HUES6 (cell line): ENCODE results near the gene JMJD4.
A peak's percentile ranks its signal among the peaks of the same experiment; 100 is the strongest.

Source experiments
- H3K27ac ChIP-seq: 2 replicates; pipeline ENCODE4 v1.7.0; 2013; ENCODE audit warnings: low read depth, mild to moderate bottlenecking, low read length, inconsistent platforms
- H3K27me3 ChIP-seq: 2 replicates; pipeline ENCODE4 v1.6.1; 2013; ENCODE audit warnings: low read length; ENCODE audit not compliant: control insufficient read depth, insufficient read depth
- H3K36me3 ChIP-seq: 2 replicates; pipeline ENCODE4 v1.6.1; 2013; ENCODE audit warnings: low read length; ENCODE audit not compliant: control insufficient read depth, insufficient read depth
- H3K4me1 ChIP-seq: 2 replicates; pipeline ENCODE4 v1.6.1; 2013; ENCODE audit warnings: low read length; ENCODE audit not compliant: control insufficient read depth, insufficient read depth
- H3K4me3 ChIP-seq: 2 replicates; pipeline ENCODE4 v1.5.1; 2013; ENCODE audit warnings: low read depth, low read length
- H3K9ac ChIP-seq: one replicate; pipeline ENCODE4 v1.6.1; 2013; ENCODE audit warnings: mild to moderate bottlenecking, low read length
- H3K9me3 ChIP-seq: 2 replicates; pipeline ENCODE4 v1.6.1; 2013; ENCODE audit warnings: low read depth, low read length; ENCODE audit not compliant: control insufficient read depth, insufficient read depth

JMJD4 gene

GRCh38 chr1:227768125-227768439 lies 33.0 kb upstream of the JMJD4 start:
- Histone ChIP-seq H3K36me3 (peaks cover 55% of the 10 kb centered on the region), H3K27ac (no peak overlapping the region), H3K4me3 (no peak overlapping the region)

GRCh38 chr1:227767401-227768124 lies 32.5 kb upstream of the JMJD4 start:
- peaks cover 11% of the 10 kb centered on the region for H3K4me1 ChIP-seq
- peaks cover 55% of the 10 kb centered on the region for H3K36me3 ChIP-seq
- no peak overlapping the region for H3K9ac ChIP-seq
- no peaks in the 10 kb centered on the region for H3K9me3 ChIP-seq
- H3K27ac ChIP-seq: no peak overlapping the region
- H3K27me3 ChIP-seq: no peaks in the 10 kb centered on the region
- no peak overlapping the region for H3K4me3 ChIP-seq

More at GRCh38 chr1:227768125-227768439, 33.0 kb upstream of the JMJD4 start:
- H3K9ac ChIP-seq: no peak overlapping the region
- H3K9me3 ChIP-seq: no peaks in the 10 kb centered on the region
- H3K27me3 ChIP-seq: no peaks in the 10 kb centered on the region
- H3K4me1 ChIP-seq: peaks cover 7% of the 10 kb centered on the region

DNA sequence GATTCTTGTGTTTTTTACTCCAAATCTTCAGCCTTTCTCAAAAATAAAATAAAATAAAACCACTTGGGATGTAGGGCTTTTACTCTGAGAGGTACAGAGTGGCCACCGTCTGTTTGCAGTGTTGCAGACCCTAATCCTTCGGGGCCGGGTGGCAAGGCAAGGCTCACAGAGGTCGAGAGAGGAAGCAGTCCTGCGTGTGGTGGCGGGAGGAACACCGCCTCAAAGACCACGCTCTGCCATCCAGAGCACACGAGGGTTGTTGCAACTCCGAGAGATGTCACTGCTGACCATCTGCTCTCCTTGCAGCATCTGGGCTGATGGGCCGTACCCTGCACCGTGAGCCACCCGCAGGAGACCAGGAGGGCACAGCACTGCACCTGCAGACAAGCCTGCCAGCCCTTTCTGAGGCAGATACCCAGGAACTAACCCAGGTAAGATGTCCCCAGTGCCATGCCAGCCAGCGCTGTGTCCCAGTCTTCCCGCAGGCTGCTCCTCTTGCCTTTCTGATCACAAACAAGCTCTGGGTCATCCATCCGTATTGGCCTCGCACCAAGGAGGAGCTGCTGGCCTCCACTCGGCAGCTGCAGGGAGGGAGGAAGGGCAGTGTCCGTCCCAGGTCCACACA lies 31.7 kb upstream of the JMJD4 start:
- no peak overlapping the region for H3K4me3 ChIP-seq
- no peaks in the 10 kb centered on the region for H3K9me3 ChIP-seq
- H3K9ac ChIP-seq: no peak overlapping the region
- no peak overlapping the region for H3K27ac ChIP-seq
- H3K36me3 ChIP-seq: peaks cover 54% of the 10 kb centered on the region
- H3K27me3 ChIP-seq: no peaks in the 10 kb centered on the region
- H3K4me1 ChIP-seq: peaks cover 16% of the 10 kb centered on the region

DNA sequence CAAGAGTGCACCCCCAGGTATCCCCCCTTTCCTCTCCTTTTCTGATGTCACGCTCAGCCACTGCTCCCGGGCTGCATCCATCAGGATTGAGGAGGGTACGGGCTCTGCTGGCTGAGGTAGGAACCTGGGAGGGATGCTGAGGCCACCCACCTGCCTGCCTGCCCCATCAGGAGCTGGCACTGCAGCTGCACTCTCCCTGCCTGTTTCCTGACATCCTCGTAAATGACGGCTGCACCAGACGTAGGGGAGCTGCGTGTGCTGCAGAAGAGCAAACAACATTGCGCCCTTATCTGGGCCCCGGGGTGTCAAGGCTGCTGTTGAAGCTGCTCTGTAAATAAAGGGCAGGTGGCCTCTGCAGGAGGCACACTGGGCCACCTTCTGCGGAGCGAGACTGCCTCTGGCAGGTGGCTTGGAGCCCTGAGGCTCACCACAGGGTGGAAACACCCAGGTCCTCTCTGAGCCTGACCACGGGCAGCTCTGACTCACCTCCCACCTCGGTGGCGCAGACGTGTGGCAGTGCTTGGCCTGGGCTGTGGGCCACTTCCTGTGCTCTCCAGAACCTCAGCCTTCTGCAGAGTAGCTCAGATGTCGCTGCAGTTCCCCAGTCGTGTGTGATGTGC lies 31.0 kb upstream of the JMJD4 start:
- peaks cover 16% of the 10 kb centered on the region for H3K4me1 ChIP-seq
- H3K9me3 ChIP-seq: no peaks in the 10 kb centered on the region
- H3K9ac ChIP-seq: no peak overlapping the region
- H3K27me3 ChIP-seq: no peaks in the 10 kb centered on the region
- H3K36me3 ChIP-seq: peaks cover 59% of the 10 kb centered on the region
- H3K4me3 ChIP-seq: no peak overlapping the region
- no peak overlapping the region for H3K27ac ChIP-seq

DNA sequence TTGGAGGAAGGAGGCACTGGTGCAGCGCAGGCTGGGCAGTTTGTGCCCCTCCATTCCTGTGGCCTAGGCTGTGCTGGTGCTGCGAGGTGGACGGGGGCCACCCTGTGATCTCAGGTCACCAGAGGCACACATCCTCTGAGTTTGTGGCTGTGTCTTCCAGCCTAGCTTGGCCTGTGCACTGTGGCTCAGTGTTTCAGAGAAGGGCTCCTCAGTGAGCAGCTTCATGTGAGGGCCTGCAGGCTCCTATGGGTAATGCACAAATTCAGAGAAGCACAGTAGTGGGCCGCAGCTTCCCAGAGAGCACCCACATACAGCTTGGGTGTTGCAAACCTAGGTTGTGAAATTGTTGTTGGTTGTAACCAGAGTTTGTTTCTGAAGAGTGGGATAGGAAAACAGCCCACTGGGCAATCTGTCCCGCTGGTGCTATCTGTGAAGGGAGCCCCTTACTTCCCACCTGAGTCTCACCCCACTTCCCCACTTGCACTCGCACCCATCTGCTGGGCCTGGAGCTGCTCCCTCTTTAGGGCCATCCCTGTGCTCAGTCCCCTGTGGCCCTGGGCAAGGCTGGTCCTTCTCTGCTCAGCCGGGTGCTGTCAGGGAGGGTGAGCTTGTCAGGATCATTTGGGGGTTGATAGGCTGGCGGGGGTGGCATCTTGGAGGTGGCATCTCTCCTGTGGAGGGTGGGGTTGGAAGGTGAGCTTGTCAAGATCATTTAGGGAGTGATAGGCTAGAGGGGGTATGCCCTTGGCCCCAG lies 30.3 kb upstream of the JMJD4 start:
- H3K27ac ChIP-seq: no peak overlapping the region
- no peak overlapping the region for H3K4me3 ChIP-seq
- peaks cover 62% of the 10 kb centered on the region for H3K36me3 ChIP-seq
- H3K27me3 ChIP-seq: no peaks in the 10 kb centered on the region
- H3K9ac ChIP-seq: no peak overlapping the region
- H3K4me1 ChIP-seq: peaks cover 16% of the 10 kb centered on the region
- no peaks in the 10 kb centered on the region for H3K9me3 ChIP-seq

DNA sequence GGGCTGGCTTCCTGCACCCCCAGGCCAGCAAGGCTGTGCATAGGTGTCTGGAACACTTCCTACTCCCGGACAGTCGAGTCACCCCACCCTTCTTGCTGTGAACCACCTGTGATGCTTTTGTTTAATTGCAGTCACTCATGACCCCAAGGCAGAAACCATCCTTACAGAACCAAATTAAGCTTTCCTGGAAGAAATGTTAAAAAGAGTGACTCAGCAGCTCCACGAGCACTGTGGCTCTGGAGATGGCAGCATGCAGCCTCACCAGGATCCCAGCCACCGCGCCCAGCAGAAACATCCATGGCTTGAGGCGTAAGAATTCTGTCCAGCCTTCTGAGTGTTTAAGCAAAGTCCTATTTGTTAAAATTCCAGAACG lies 28.9 kb upstream of the JMJD4 start:
- Histone ChIP-seq H3K27me3 (no peaks in the 10 kb centered on the region), H3K4me1 (peaks cover 16% of the 10 kb centered on the region), H3K4me3 (no peak overlapping the region), H3K9me3 (no peaks in the 10 kb centered on the region), H3K27ac (peak overlapping the region; percentile 83), H3K36me3 (peaks cover 67% of the 10 kb centered on the region), H3K9ac (peak overlapping the region; percentile 84)

DNA sequence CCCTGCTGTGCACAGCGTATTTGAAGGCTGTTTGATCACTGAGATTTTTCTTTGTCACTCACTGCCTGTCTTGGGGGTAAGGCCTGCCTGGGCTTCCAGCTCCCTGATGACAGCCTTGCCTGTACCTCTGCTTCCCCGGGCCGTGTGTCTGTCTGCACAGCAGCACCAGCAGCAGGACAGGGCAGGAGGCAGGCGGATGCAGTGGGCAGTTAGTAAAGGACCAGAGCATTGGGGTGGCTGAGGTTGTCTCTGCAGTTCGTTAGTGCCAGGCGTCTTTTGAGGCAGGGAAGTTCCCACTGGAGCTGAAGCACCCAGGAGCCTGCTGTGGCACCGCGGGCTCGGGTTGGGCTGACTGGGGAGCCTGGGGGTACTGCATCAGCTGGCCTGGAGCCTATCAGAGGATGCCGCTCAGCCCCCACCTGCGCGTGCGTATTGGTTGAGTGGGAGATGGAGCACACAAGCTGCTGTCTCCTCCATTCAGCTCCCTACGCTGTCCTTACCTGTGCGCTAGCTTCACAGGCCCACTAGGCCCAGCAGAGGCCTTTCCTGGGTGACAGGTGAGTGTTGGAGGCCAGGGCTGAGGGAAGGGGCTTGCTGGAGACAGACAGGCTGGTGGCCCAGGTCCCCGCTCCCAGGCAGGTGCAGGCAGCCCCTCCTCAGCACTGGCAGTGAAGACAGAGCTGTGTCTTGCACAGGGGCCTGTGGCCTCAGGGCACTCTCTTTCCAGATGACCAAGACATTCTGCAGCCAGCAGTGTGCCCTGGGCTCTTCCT lies 28.3 kb upstream of the JMJD4 start:
- H3K36me3 ChIP-seq: peaks cover 68% of the 10 kb centered on the region

GRCh38 chr1:227762231-227762911 lies 27.3 kb upstream of the JMJD4 start:
- H3K4me3 ChIP-seq: no peak overlapping the region
- peak overlapping the region; percentile 24 for H3K9ac ChIP-seq
- peak overlapping the region; percentile 83; the same call in 1 of the 2 replicates for H3K27ac ChIP-seq
- no peaks in the 10 kb centered on the region for H3K27me3 ChIP-seq
- H3K9me3 ChIP-seq: no peaks in the 10 kb centered on the region
- H3K4me1 ChIP-seq: peaks cover 16% of the 10 kb centered on the region
- peaks cover 68% of the 10 kb centered on the region for H3K36me3 ChIP-seq

More for the DNA sequence above, 28.3 kb upstream of the JMJD4 start:
- Histone ChIP-seq H3K27me3 (no peaks in the 10 kb centered on the region), H3K4me1 (peaks cover 16% of the 10 kb centered on the region), H3K9ac (peak overlapping the region; percentile 84), H3K4me3 (no peak overlapping the region), H3K9me3 (no peaks in the 10 kb centered on the region), H3K27ac (peak overlapping the region; percentile 83; the same call in 1 of the 2 replicates)

DNA sequence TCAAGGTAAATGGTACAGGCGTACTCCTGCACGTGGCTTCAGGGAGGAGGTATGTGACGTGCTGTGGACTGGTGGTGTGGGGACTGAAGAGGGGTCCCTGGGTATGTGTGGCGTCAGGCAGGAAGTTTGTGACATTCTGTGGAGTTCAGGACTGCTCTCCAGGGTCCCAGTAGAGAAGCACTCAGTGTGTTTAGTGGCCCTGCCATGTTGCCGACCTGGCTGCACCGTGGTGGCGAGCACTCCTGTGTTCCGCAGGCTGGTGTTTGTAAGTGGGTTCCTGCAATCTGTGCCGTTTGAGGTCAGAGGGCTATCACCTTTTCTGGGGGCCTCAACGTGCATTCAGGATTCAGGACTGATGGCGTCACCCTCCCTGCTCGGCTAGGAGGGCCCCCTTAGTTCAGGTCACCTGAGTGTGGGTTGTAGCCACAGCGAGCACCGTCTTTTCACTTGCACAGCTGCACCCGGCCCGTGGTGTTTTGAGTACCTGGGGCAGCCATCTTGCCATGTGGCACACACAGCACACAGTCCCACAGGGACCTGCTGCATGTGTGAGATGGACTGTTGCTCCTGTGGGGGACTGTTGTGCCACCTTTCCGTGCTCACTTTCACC lies 26.6 kb upstream of the JMJD4 start:
- Histone ChIP-seq H3K4me1 (peaks cover 16% of the 10 kb centered on the region), H3K27ac (no peak overlapping the region), H3K9me3 (no peaks in the 10 kb centered on the region), H3K27me3 (no peaks in the 10 kb centered on the region), H3K4me3 (no peak overlapping the region), H3K9ac (peak overlapping the region; percentile 6), H3K36me3 (peaks cover 68% of the 10 kb centered on the region)

DNA sequence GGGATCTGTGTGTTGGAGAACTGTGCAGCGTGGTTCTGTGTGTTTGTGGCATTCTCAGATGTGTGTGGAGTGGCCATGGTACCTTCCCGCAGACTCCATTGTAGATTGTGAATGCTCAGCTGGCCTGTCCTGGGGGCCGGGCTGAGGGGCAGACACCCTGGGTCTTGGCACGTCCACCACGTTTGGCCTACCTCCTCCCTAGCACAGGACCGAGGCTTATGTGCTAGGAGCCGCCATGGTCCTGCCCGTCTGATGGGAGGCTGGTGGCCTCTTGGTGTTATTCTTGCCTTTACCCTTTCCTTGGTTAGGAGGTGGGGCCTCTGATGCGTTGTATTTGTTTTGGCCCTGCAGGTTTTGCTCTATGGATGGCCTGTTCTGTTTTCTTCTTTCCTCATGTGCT lies 25.3 kb upstream of the JMJD4 start:
- H3K27me3 ChIP-seq: no peaks in the 10 kb centered on the region
- H3K27ac ChIP-seq: no peak overlapping the region
- H3K36me3 ChIP-seq: peaks cover 70% of the 10 kb centered on the region
- peaks cover 16% of the 10 kb centered on the region for H3K4me1 ChIP-seq
- H3K4me3 ChIP-seq: no peak overlapping the region
- H3K9me3 ChIP-seq: no peaks in the 10 kb centered on the region
- H3K9ac ChIP-seq: no peak overlapping the region
